Peyer's patch (tissue), 4 donors: ENCODE results near the gene ANKS1A.

ENCODE experiments used
- POLR2A ChIP-seq, 2 donors: fragments of 450-650 bp; IDR thresholded peaks; one replicate each; pipeline ENCODE4 v1.5.1; 2017; ENCODE audit warnings: antibody characterized with exemption in 2 of 2, mild to moderate bottlenecking in 2 of 2, moderate library complexity in 2 of 2
- TF ChIP-seq, protein P1 (sequence below), 6 experiments: fragments of 450-650 bp in 4 of 6; fragments of 200-600 bp in 2 of 6; sonication (generic) in 1 of 6; IDR thresholded peaks; one replicate each; pipeline ENCODE4 v1.5.1; 2017 to 2019; ENCODE audit warnings: antibody characterized with exemption in 6 of 6, mild to moderate bottlenecking in 3 of 6, moderate library complexity in 1 of 6

GRCh38 chr6:34911822-34912221 lies 22.8 kb downstream of the ANKS1A start:
- TF ChIP-seq, protein P1, sequence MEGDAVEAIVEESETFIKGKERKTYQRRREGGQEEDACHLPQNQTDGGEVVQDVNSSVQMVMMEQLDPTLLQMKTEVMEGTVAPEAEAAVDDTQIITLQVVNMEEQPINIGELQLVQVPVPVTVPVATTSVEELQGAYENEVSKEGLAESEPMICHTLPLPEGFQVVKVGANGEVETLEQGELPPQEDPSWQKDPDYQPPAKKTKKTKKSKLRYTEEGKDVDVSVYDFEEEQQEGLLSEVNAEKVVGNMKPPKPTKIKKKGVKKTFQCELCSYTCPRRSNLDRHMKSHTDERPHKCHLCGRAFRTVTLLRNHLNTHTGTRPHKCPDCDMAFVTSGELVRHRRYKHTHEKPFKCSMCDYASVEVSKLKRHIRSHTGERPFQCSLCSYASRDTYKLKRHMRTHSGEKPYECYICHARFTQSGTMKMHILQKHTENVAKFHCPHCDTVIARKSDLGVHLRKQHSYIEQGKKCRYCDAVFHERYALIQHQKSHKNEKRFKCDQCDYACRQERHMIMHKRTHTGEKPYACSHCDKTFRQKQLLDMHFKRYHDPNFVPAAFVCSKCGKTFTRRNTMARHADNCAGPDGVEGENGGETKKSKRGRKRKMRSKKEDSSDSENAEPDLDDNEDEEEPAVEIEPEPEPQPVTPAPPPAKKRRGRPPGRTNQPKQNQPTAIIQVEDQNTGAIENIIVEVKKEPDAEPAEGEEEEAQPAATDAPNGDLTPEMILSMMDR (IDR thresholded peaks at IDR 0.05): no peak
- no peak for TF ChIP-seq POLR2A (IDR thresholded peaks at IDR 0.05)
